Measurements from ENCODE around the gene CYP1A2. TPM values are rescaled to one million over a fixed set of nuclear protein-coding genes. Genes with fewer than 3 reads are reported as not detected.

CYP1A2 gene
- total and polyA plus RNA-seq, 2 donors (not counting 1 experiment from before 2014, with no cell fraction given), result not detected

GRCh38 chr15:74794970-74795349 is 46.3 kb downstream of the CYP1A2 start:
- Histone ChIP-seq H3K9me3 (ENCODE audit: control extremely low read depth in 1 of 3, control insufficient read depth in 2 of 3, insufficient read depth in 1 of 3, low read length in 2 of 3) (no peaks in the 10 kb centered on the region), H3K4me3 (ENCODE audit: control extremely low read depth in 1 of 5, extremely low read depth in 1 of 5, insufficient read depth in 1 of 5, low read depth in 2 of 5, low read length in 4 of 5) (no peak overlapping the region), H4K20me1 (ENCODE audit: control insufficient read depth, insufficient read depth, low read length, poor library complexity, severe bottlenecking) (peaks cover 83% of the 10 kb centered on the region), H3K4me1 (ENCODE audit: control insufficient read depth in 2 of 2, insufficient read depth in 2 of 2, low read length in 2 of 2) (peaks cover 96 to 99% of the 10 kb centered on the region in 2 donors), H3K27me3 (replicated peaks in 1 of 4; ENCODE audit: control extremely low read depth in 1 of 4, control insufficient read depth in 3 of 4, insufficient read depth in 4 of 4, low read length in 3 of 4) (no peaks in the 10 kb centered on the region), H3K79me2 (ENCODE audit: control insufficient read depth, insufficient read depth, low read length) (peaks cover 98% of the 10 kb centered on the region), H3K4me2 (replicated peaks; ENCODE audit: low read depth, low read length, poor library complexity, severe bottlenecking) (peak overlapping the region; percentile 91), H3K36me3 (replicated peaks in 1 of 2; ENCODE audit: control extremely low read depth in 1 of 2, control insufficient read depth in 1 of 2, extremely low read depth in 1 of 2, insufficient read depth in 2 of 2, low read length in 1 of 2) (peaks cover 0 to 74% of the 10 kb centered on the region in 2 experiments), H2AFZ (ENCODE audit: insufficient read depth, low read depth, low read length, poor library complexity, severe bottlenecking) (no peak overlapping the region), H3K27ac (ENCODE audit: low read length in 2 of 2) (peak overlapping the region; percentile 39 to 93), H3K9ac (ENCODE audit: low read length) (no peak overlapping the region)
- peak overlapping the region; percentile 74 for H3K27ac Mint-ChIP-seq
- H3K9me3 Mint-ChIP-seq (ENCODE audit: insufficient read depth), result no peaks in the 10 kb centered on the region
- ATAC-seq (ENCODE audit: low read depth) (no peak), DNase-seq (no peak)
- WGBS (ENCODE audit: insufficient coverage), result 77% methylated on average over 5 of the region's 9 CpGs
- no peak for TF ChIP-seq EZH2 (IDR thresholded peaks at IDR 0.05; ENCODE audit: borderline replicate concordance, insufficient read depth, low read depth, low read length, poor library complexity, severe bottlenecking)
- TF ChIP-seq CTCF (IDR thresholded peaks at IDR 0.05), result no peak
- ChIA-PET POLR2A (interaction anchor here (15.8 kb wide), 1 partner anchor 17 kb away, joined by 572 read pairs; the partner anchor contains the start of gene CSK), CTCF (interaction anchor here (1.7 to 37.1 kb wide), 5 partner anchors 0 to 162 kb away, joined by 4 to 2548 read pairs (median 117); partner anchors contain the start of genes CSK and LMAN1L)
- intact Hi-C loops (cut with micrococcal nuclease), result no loop called here
- peaks cover 91% of the 10 kb centered on the region for H3K4me1 Mint-ChIP-seq
- no peaks in the 10 kb centered on the region for H3K27me3 Mint-ChIP-seq
- H3K4me3 Mint-ChIP-seq, result peak overlapping the region; percentile 71

DNA sequence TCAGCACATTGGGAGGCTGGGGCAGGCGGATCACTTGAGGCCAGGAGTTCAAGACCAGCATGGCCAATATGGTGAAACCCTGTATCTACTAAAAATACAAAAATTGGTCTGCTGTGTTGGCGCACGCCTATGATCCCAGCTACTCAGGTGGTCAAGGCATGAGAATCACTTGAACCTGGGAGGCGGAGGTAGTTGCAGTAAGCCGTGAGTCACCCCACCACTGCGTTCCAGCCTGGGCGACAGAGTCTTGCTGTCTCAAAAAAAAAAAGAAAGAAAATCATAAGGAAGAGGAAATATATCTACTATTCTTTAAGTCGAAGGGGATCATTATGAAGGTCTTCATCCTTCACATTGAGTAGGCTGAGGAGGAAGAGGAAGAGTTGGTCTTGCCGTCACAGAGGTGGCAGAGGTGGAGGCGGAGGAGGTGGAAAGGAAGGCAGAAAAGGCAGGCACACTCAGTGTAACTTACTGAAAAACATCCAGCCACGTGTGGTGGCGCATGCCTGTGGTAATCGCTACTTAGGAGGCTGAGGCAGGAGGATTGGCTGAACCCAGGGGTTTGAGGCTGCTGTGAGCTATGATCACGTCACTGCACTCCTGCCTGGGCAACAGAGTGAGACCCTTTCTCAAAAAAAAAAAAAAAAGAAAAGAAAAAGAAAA is 47.5 kb downstream of the CYP1A2 start:
- H3K27me3 ChIP-seq (replicated peaks in 1 of 4; ENCODE audit: control extremely low read depth in 1 of 4, control insufficient read depth in 3 of 4, insufficient read depth in 4 of 4, low read length in 3 of 4), result no peaks in the 10 kb centered on the region
- no peak for TF ChIP-seq EZH2 (IDR thresholded peaks at IDR 0.05; ENCODE audit: borderline replicate concordance, insufficient read depth, low read depth, low read length, poor library complexity, severe bottlenecking)
- no peak for TF ChIP-seq CTCF (IDR thresholded peaks at IDR 0.05)
- peaks cover 0 to 83% of the 10 kb centered on the region in 2 experiments for H3K36me3 ChIP-seq (replicated peaks in 1 of 2; ENCODE audit: control extremely low read depth in 1 of 2, control insufficient read depth in 1 of 2, extremely low read depth in 1 of 2, insufficient read depth in 2 of 2, low read length in 1 of 2)
- no peaks in the 10 kb centered on the region for H3K9me3 ChIP-seq (ENCODE audit: control extremely low read depth in 1 of 3, control insufficient read depth in 2 of 3, insufficient read depth in 1 of 3, low read length in 2 of 3)
- no peak for DNase-seq
- Mint-ChIP-seq H3K9me3 (ENCODE audit: insufficient read depth) (no peaks in the 10 kb centered on the region), H3K4me1 (peaks cover 85% of the 10 kb centered on the region), H3K27ac (peak overlapping the region; percentile 79), H3K27me3 (no peaks in the 10 kb centered on the region), H3K4me3 (peak overlapping the region; percentile 27)
- no peak for ATAC-seq (ENCODE audit: low read depth)
- no peak overlapping the region for H3K4me3 ChIP-seq (ENCODE audit: control extremely low read depth in 1 of 5, extremely low read depth in 1 of 5, insufficient read depth in 1 of 5, low read depth in 2 of 5, low read length in 4 of 5)
- H3K4me2 ChIP-seq (replicated peaks; ENCODE audit: low read depth, low read length, poor library complexity, severe bottlenecking), result peak overlapping the region; percentile 48
- H3K27ac ChIP-seq (ENCODE audit: low read length in 2 of 2), result peak overlapping the region; percentile 51 to 93
- H3K4me1 ChIP-seq (ENCODE audit: control insufficient read depth in 2 of 2, insufficient read depth in 2 of 2, low read length in 2 of 2), result peaks cover 95 to 99% of the 10 kb centered on the region in 2 donors
- peaks cover 97% of the 10 kb centered on the region for H3K79me2 ChIP-seq (ENCODE audit: control insufficient read depth, insufficient read depth, low read length)
- CTCF ChIA-PET, result interaction anchor here (0.7 to 37.1 kb wide), 5 partner anchors 16 to 163 kb away, joined by 3 to 2548 read pairs (median 37); partner anchors contain the start of gene CSK
- intact Hi-C loops (cut with micrococcal nuclease), result no loop called here
- no peak overlapping the region for H2AFZ ChIP-seq (ENCODE audit: insufficient read depth, low read depth, low read length, poor library complexity, severe bottlenecking)
- no peak overlapping the region for H3K9ac ChIP-seq (ENCODE audit: low read length)
- 89% methylated on average over 5 of the region's 14 CpGs for WGBS (ENCODE audit: insufficient coverage)
- peaks cover 94% of the 10 kb centered on the region for H4K20me1 ChIP-seq (ENCODE audit: control insufficient read depth, insufficient read depth, low read length, poor library complexity, severe bottlenecking)
- POLR2A ChIA-PET, result interaction anchor here (0.6 to 15.8 kb wide), 3 partner anchors 18 to 142 kb away, joined by 3 to 572 read pairs (median 4); partner anchors contain the start of genes COX5A and CSK
